Measurements from ENCODE around the gene L3MBTL3.
A peak's percentile ranks its signal among the peaks of the same experiment; 100 is the strongest.

Gene L3MBTL3

GRCh38 chr6:130018744-130019325 is 454 bp downstream of the L3MBTL3 start:
- Mint-ChIP-seq H3K9me3 (no peaks in the 10 kb centered on the region), H3K36me3 (peaks cover 17% of the 10 kb centered on the region), H3K4me3 (peak overlapping the region; percentile 94), H3K27ac (peak overlapping the region; percentile 95), H3K4me1 (peaks cover 14% of the 10 kb centered on the region)
- DNase-seq (ENCODE audit: low spot score in 2 of 2), result peak in 1 of 2 donors; percentile 21
- peak; percentile 44 for ATAC-seq

- peak; percentile 41 for ATAC-seq
- Mint-ChIP-seq H3K9me3 (no peaks in the 10 kb centered on the region), H3K4me3 (peak overlapping the region; percentile 94), H3K27ac (peak overlapping the region; percentile 95), H3K36me3 (peaks cover 17% of the 10 kb centered on the region), H3K4me1 (peaks cover 14% of the 10 kb centered on the region)
- DNase-seq (ENCODE audit: low spot score in 2 of 2), result peak; percentile 14 to 60
Measured at GRCh38 chr6:130019326-130020072, 1.1 kb downstream of the L3MBTL3 start.

GRCh38 chr6:130020073-130020906 is 1.9 kb downstream of the L3MBTL3 start:
- H3K4me3 Mint-ChIP-seq, result peak overlapping the region; percentile 94
- no peaks in the 10 kb centered on the region for H3K9me3 Mint-ChIP-seq
- peak overlapping the region; percentile 92 for H3K27ac Mint-ChIP-seq
- H3K36me3 Mint-ChIP-seq, result peaks cover 23% of the 10 kb centered on the region
- DNase-seq (ENCODE audit: low spot score in 2 of 2) (peak; percentile 28 to 70), ATAC-seq (peak; percentile 17)
- H3K4me1 Mint-ChIP-seq, result peaks cover 20% of the 10 kb centered on the region

- no peaks in the 10 kb centered on the region for H3K9me3 Mint-ChIP-seq
- DNase-seq (ENCODE audit: low spot score in 2 of 2) (peak; percentile 70 to 87), ATAC-seq (peak; percentile 77)
- peak overlapping the region; percentile 92 for H3K27ac Mint-ChIP-seq
- H3K4me1 Mint-ChIP-seq, result peaks cover 28% of the 10 kb centered on the region
- H3K36me3 Mint-ChIP-seq, result peaks cover 25% of the 10 kb centered on the region
- peak overlapping the region; percentile 94 for H3K4me3 Mint-ChIP-seq
Measured at GRCh38 chr6:130020907-130021629, 2.7 kb downstream of the L3MBTL3 start.

- Mint-ChIP-seq H3K27ac (no peak overlapping the region), H3K4me1 (peaks cover 62% of the 10 kb centered on the region), H3K4me3 (peak overlapping the region; percentile 5), H3K9me3 (no peaks in the 10 kb centered on the region), H3K36me3 (peaks cover 8% of the 10 kb centered on the region)
- DNase-seq (ENCODE audit: low spot score in 2 of 2) (no peak), ATAC-seq (peak; percentile 94)
Measured at GRCh38 chr6:130026859-130027258, 8.5 kb downstream of the L3MBTL3 start.

- DNase-seq (ENCODE audit: low spot score in 2 of 2), result no peak
- peaks cover 8% of the 10 kb centered on the region for H3K36me3 Mint-ChIP-seq
- H3K4me3 Mint-ChIP-seq, result peak overlapping the region; percentile 29
- peak; percentile 42 for ATAC-seq
- no peak overlapping the region for H3K27ac Mint-ChIP-seq
- H3K9me3 Mint-ChIP-seq, result no peaks in the 10 kb centered on the region
- peaks cover 57% of the 10 kb centered on the region for H3K4me1 Mint-ChIP-seq
Measured at GRCh38 chr6:130027948-130028347, 9.6 kb downstream of the L3MBTL3 start.

GRCh38 chr6:130029163-130029562 is 10.8 kb downstream of the L3MBTL3 start:
- H3K36me3 Mint-ChIP-seq, result peaks cover 8% of the 10 kb centered on the region
- peak overlapping the region; percentile 70 for H3K27ac Mint-ChIP-seq
- ATAC-seq (peak; percentile 71), DNase-seq (ENCODE audit: low spot score in 2 of 2) (no peak)
- no peaks in the 10 kb centered on the region for H3K9me3 Mint-ChIP-seq
- peaks cover 63% of the 10 kb centered on the region for H3K4me1 Mint-ChIP-seq
- peak overlapping the region; percentile 35 for H3K4me3 Mint-ChIP-seq

- H3K9me3 Mint-ChIP-seq, result no peaks in the 10 kb centered on the region
- ATAC-seq, result no peak
- no peak overlapping the region for H3K27ac Mint-ChIP-seq
- H3K4me3 Mint-ChIP-seq, result no peak overlapping the region
- H3K36me3 Mint-ChIP-seq, result no peaks in the 10 kb centered on the region
- no peak for DNase-seq (ENCODE audit: low spot score in 2 of 2)
- H3K4me1 Mint-ChIP-seq, result peaks cover 55% of the 10 kb centered on the region
Measured at GRCh38 chr6:130032758-130033340, 14.5 kb downstream of the L3MBTL3 start.

GRCh38 chr6:130033949-130034348 is 15.6 kb downstream of the L3MBTL3 start:
- H3K9me3 Mint-ChIP-seq, result no peaks in the 10 kb centered on the region
- H3K4me1 Mint-ChIP-seq, result peaks cover 48% of the 10 kb centered on the region
- peak overlapping the region; percentile 47 for H3K27ac Mint-ChIP-seq
- no peaks in the 10 kb centered on the region for H3K36me3 Mint-ChIP-seq
- ATAC-seq, result no peak
- DNase-seq (ENCODE audit: low spot score in 2 of 2), result no peak
- H3K4me3 Mint-ChIP-seq, result peak overlapping the region; percentile 49

- peak; percentile 93 for ATAC-seq
- no peaks in the 10 kb centered on the region for H3K9me3 Mint-ChIP-seq
- no peaks in the 10 kb centered on the region for H3K36me3 Mint-ChIP-seq
- peak in 1 of 2 donors; percentile 59 for DNase-seq (ENCODE audit: low spot score in 2 of 2)
- H3K4me1 Mint-ChIP-seq, result peaks cover 42% of the 10 kb centered on the region
- peak overlapping the region; percentile 49 for H3K4me3 Mint-ChIP-seq
- peak overlapping the region; percentile 47 for H3K27ac Mint-ChIP-seq
Measured at GRCh38 chr6:130034378-130035146, 16.2 kb downstream of the L3MBTL3 start.

GRCh38 chr6:130035211-130035610 is 16.8 kb downstream of the L3MBTL3 start:
- no peak overlapping the region for H3K4me3 Mint-ChIP-seq
- H3K27ac Mint-ChIP-seq, result no peak overlapping the region
- no peak for ATAC-seq
- no peak for DNase-seq (ENCODE audit: low spot score in 2 of 2)
- H3K4me1 Mint-ChIP-seq, result peaks cover 39% of the 10 kb centered on the region
- no peaks in the 10 kb centered on the region for H3K36me3 Mint-ChIP-seq
- no peaks in the 10 kb centered on the region for H3K9me3 Mint-ChIP-seq

- Mint-ChIP-seq H3K4me1 (peaks cover 51% of the 10 kb centered on the region), H3K27ac (no peak overlapping the region), H3K9me3 (no peaks in the 10 kb centered on the region), H3K4me3 (no peak overlapping the region), H3K36me3 (no peaks in the 10 kb centered on the region)
- ATAC-seq, result no peak
- DNase-seq (ENCODE audit: low spot score in 2 of 2), result no peak
Measured at GRCh38 chr6:130037207-130037811, 18.9 kb downstream of the L3MBTL3 start.

- Mint-ChIP-seq H3K4me3 (no peak overlapping the region), H3K4me1 (peaks cover 25% of the 10 kb centered on the region), H3K9me3 (no peaks in the 10 kb centered on the region), H3K36me3 (peaks cover 6% of the 10 kb centered on the region), H3K27ac (no peak overlapping the region)
- ATAC-seq (no peak), DNase-seq (ENCODE audit: low spot score in 2 of 2) (no peak)
Measured at GRCh38 chr6:130041594-130041993, 23.2 kb downstream of the L3MBTL3 start.

- Mint-ChIP-seq H3K4me1 (peaks cover 19% of the 10 kb centered on the region), H3K36me3 (peaks cover 6% of the 10 kb centered on the region), H3K27ac (no peak overlapping the region), H3K9me3 (no peaks in the 10 kb centered on the region), H3K4me3 (no peak overlapping the region)
- ATAC-seq (no peak), DNase-seq (ENCODE audit: low spot score in 2 of 2) (no peak)
Measured at GRCh38 chr6:130043344-130043743, 25.0 kb downstream of the L3MBTL3 start.

Data from stimulated activated effector memory CD8-positive, alpha-beta T cell treated with anti-CD3 and anti-CD28 coated beads, Interleukin-12 subunit alpha, Interleukin-12 subunit beta, amount 100 ng/mL, for 72 hours (primary cell).